Uterus (tissue), 2 donors: ENCODE results near the gene WHRN.

Experiments used
- POLR2A ChIP-seq, 2 donors: fragments of 450-650 bp; IDR thresholded peaks; one replicate each; pipeline ENCODE4 v1.6.1; 2016; ENCODE audit warnings: antibody characterized with exemption in 2 of 2, mild to moderate bottlenecking in 1 of 2, moderate library complexity in 1 of 2
- TF ChIP-seq, protein P1 (sequence below), 4 experiments: fragments of 200-600 bp in 2 of 4; fragments of 450-650 bp in 2 of 4; sonication (generic) in 2 of 4; IDR thresholded peaks; one replicate each; pipeline ENCODE4 v1.5.1; 2016 to 2019; ENCODE audit warnings: antibody characterized with exemption in 4 of 4, mild to moderate bottlenecking in 2 of 4, moderate library complexity in 1 of 4

DNA sequence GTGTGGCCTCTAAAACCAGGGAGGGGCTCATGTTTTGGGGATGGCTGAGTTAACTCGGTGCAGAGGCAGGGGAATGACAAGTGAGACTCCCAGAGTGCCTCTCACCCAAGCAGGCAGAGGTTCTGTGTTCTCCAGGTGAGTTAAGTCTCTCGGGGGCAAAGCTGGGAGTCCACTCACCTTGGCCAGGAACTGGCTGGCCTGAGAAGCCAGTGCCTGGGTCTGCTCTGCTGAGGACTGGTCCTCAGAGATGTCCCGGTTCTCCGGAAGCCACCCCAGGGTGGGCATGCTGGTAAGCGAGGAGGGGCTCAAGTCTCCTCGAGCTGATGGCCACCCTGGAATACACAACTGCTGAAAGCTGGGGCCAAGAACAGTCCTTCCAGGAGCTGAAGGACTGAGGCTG is 137.9 kb downstream of the WHRN start:
- TF ChIP-seq, protein P1, sequence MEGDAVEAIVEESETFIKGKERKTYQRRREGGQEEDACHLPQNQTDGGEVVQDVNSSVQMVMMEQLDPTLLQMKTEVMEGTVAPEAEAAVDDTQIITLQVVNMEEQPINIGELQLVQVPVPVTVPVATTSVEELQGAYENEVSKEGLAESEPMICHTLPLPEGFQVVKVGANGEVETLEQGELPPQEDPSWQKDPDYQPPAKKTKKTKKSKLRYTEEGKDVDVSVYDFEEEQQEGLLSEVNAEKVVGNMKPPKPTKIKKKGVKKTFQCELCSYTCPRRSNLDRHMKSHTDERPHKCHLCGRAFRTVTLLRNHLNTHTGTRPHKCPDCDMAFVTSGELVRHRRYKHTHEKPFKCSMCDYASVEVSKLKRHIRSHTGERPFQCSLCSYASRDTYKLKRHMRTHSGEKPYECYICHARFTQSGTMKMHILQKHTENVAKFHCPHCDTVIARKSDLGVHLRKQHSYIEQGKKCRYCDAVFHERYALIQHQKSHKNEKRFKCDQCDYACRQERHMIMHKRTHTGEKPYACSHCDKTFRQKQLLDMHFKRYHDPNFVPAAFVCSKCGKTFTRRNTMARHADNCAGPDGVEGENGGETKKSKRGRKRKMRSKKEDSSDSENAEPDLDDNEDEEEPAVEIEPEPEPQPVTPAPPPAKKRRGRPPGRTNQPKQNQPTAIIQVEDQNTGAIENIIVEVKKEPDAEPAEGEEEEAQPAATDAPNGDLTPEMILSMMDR (IDR thresholded peaks at IDR 0.05), result no peak
- TF ChIP-seq POLR2A (IDR thresholded peaks at IDR 0.05), result no peak
